Keratinocyte (primary cell): ENCODE data around the gene PRSS36. TPM values are rescaled to one million over a fixed set of nuclear protein-coding genes. Genes with fewer than 3 reads are reported as not detected.

ENCODE experiments used
- DNase-seq: peaks from one replicate; pipeline ENCODE4 v3.0.0-alpha.2; 2011; ENCODE audit warnings: low read depth, missing footprints, low spot score
- FAIRE-seq: peaks from 2 replicates; lab custom pipeline; 2011; peaks lifted over from hg19 to GRCh38; lab: Jason Lieb, UNC
- H2AFZ ChIP-seq: 2 replicates; pipeline ENCODE4 v1.6.0; 2012; ENCODE audit warnings: low read length, control low read depth, inconsistent platforms; ENCODE audit not compliant: control insufficient read depth
- H3K27ac ChIP-seq: 2 replicates; pipeline ENCODE4 v1.5.1; 2011; ENCODE audit warnings: low read length; ENCODE audit not compliant: control insufficient read depth, insufficient read depth
- H3K27me3 ChIP-seq: 3 replicates; pipeline ENCODE4 v1.6.0; 2011; ENCODE audit warnings: low read length; ENCODE audit not compliant: control insufficient read depth, insufficient read depth; ENCODE audit errors: extremely low read depth
- H3K36me3 ChIP-seq, 2 experiments: 2 replicates in 1 of 2; 3 replicates in 1 of 2; pipeline ENCODE4 v1.5.1; 2011; ENCODE audit warnings: low read length in 2 of 2, mild to moderate bottlenecking in 1 of 2; ENCODE audit not compliant: control insufficient read depth in 2 of 2, insufficient read depth in 2 of 2; ENCODE audit errors: extremely low read depth in 1 of 2
- H3K4me1 ChIP-seq: 3 replicates; pipeline ENCODE4 v1.5.1; 2011; ENCODE audit warnings: low read length; ENCODE audit not compliant: control insufficient read depth, insufficient read depth; ENCODE audit errors: extremely low read depth
- H3K4me2 ChIP-seq: 3 replicates; pipeline ENCODE4 v1.6.0; 2011; ENCODE audit warnings: low read depth, low read length; ENCODE audit not compliant: control insufficient read depth, insufficient read depth; ENCODE audit errors: extremely low read depth
- H3K4me3 ChIP-seq, 3 experiments: fragments of 200-600 bp in 1 of 3; sonication (generic) in 1 of 3; 2 replicates in 2 of 3; 3 replicates in 1 of 3; pipeline ENCODE4 v1.5.1; 2011 to 2016; ENCODE audit warnings: low read length in 3 of 3, mild to moderate bottlenecking in 3 of 3, control low read depth in 2 of 3, inconsistent platforms in 1 of 3, low read depth in 1 of 3, mixed read lengths in 1 of 3, mixed run types in 1 of 3, moderate library complexity in 1 of 3; ENCODE audit not compliant: control insufficient read depth in 2 of 3, insufficient read depth in 2 of 3; ENCODE audit errors: extremely low read depth in 1 of 3
- H3K79me2 ChIP-seq: 2 replicates; pipeline ENCODE4 v1.6.0; 2012; ENCODE audit warnings: low read length; ENCODE audit not compliant: control insufficient read depth, insufficient read depth
- H3K9ac ChIP-seq: 3 replicates; pipeline ENCODE4 v1.6.0; 2011; ENCODE audit warnings: low read length; ENCODE audit not compliant: control insufficient read depth, insufficient read depth; ENCODE audit errors: extremely low read depth
- H3K9me1 ChIP-seq: 3 replicates; pipeline ENCODE4 v1.6.0; 2011; ENCODE audit warnings: low read length; ENCODE audit not compliant: control insufficient read depth, insufficient read depth; ENCODE audit errors: extremely low read depth
- H3K9me3 ChIP-seq: 2 replicates; pipeline ENCODE4 v1.5.1; 2012; ENCODE audit warnings: low read depth, low read length; ENCODE audit not compliant: control insufficient read depth
- H4K20me1 ChIP-seq: 3 replicates; pipeline ENCODE4 v1.6.0; 2011; ENCODE audit warnings: low read length; ENCODE audit not compliant: control insufficient read depth, insufficient read depth; ENCODE audit errors: extremely low read depth
- EZH2 ChIP-seq: IDR thresholded peaks from one replicate; pipeline ENCODE4 v1.6.1; 2012; ENCODE audit warnings: inconsistent platforms, mild to moderate bottlenecking, low read length, moderate library complexity
- dilution Hi-C: fragments of 300-500 bp; cut with MboI; formaldehyde crosslinking; loops from one replicate; pipeline ENCODE4 v1.7.0; 2020; ENCODE audit warnings: low sequenced_read_pairs; ENCODE audit not compliant: extremely low pct_ligation_motif_present
- polyA plus RNA-seq, 5 experiments: library from polyadenylated mRNA; depleted of rRNA in 3 of 5; stranded (reverse) in 3 of 5; stranded (forward) in 1 of 5; unstranded in 1 of 5; fragments of >200 nt; gene quantifications; 1 replicate in 1 of 5; 2 replicates in 3 of 5; 3 replicates in 1 of 5; pipeline versions ENCODE4 v1.2.1 to v1.2.3, GENCODE V29; 2011 to 2012; ENCODE audit warnings: missing spikeins in 2 of 5, low read depth in 1 of 5, low replicate concordance in 1 of 5
- TF ChIP-seq, protein P1 (sequence below), 3 experiments: IDR thresholded peaks in 1 of 3; conservative IDR thresholded peaks in 1 of 3; optimal IDR thresholded peaks in 1 of 3; 2 replicates in 2 of 3; 3 replicates in 1 of 3; pipeline versions ENCODE3 to v1.5.1; 2011; ENCODE audit warnings: low read length in 3 of 3, mild to moderate bottlenecking in 3 of 3, moderate library complexity in 2 of 3, control low read depth in 1 of 3, inconsistent platforms in 1 of 3; ENCODE audit not compliant: insufficient read depth in 2 of 3; ENCODE audit errors: extremely low read depth in 1 of 3

Gene PRSS36
- polyA plus RNA-seq, 1 donor (not counting 4 experiments of a cell fraction or from before 2014, with no cell fraction given) = 0.43 TPM

DNA sequence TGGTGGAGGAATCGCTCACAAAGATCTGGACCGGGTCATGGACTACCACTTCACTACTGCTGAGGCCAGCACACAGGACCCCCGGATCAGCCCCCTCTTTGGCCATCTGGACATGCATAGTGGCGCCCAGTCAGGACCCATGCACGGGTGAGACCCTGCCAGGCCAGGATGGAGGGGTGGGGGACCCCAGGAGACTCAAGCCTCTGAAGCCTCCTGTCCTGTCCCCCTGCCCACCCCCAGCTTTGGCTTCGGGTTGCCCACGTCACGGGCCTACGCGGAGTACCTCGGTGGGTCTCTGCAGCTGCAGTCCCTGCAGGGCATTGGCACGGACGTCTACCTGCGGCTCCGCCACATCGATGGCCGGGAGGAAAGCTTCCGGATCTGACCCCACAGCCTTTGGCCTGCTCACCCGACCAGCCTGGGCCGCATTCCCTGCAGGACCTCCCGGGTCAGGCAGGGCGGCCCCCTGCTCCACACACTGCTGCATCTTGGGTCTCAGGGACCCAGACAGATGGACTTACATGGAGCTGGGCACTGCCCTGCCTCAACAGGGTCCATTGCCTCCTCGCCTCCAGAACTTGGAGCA is 37.9 kb downstream of the PRSS36 start:
- no peaks in the 10 kb centered on the region for H3K9me3 ChIP-seq
- H3K9me1 ChIP-seq = no peaks in the 10 kb centered on the region
- dilution Hi-C loops = no loop called here
- no peak overlapping the region for H3K4me3 ChIP-seq
- no peak overlapping the region for H2AFZ ChIP-seq
- peaks cover 18 to 24% of the 10 kb centered on the region in 2 experiments for H3K36me3 ChIP-seq
- H4K20me1 ChIP-seq = no peaks in the 10 kb centered on the region
- no peak overlapping the region for H3K27ac ChIP-seq
- no peak for DNase-seq
- no peaks in the 10 kb centered on the region for H3K27me3 ChIP-seq
- peaks cover 8% of the 10 kb centered on the region for H3K4me1 ChIP-seq
- no peak overlapping the region for H3K9ac ChIP-seq
- no peak overlapping the region for H3K4me2 ChIP-seq
- H3K79me2 ChIP-seq = peaks cover 21% of the 10 kb centered on the region
- TF ChIP-seq EZH2 = no peak
- TF ChIP-seq, protein P1, sequence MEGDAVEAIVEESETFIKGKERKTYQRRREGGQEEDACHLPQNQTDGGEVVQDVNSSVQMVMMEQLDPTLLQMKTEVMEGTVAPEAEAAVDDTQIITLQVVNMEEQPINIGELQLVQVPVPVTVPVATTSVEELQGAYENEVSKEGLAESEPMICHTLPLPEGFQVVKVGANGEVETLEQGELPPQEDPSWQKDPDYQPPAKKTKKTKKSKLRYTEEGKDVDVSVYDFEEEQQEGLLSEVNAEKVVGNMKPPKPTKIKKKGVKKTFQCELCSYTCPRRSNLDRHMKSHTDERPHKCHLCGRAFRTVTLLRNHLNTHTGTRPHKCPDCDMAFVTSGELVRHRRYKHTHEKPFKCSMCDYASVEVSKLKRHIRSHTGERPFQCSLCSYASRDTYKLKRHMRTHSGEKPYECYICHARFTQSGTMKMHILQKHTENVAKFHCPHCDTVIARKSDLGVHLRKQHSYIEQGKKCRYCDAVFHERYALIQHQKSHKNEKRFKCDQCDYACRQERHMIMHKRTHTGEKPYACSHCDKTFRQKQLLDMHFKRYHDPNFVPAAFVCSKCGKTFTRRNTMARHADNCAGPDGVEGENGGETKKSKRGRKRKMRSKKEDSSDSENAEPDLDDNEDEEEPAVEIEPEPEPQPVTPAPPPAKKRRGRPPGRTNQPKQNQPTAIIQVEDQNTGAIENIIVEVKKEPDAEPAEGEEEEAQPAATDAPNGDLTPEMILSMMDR (optimal IDR thresholded peaks at IDR 0.05 in 1 of 3, IDR thresholded peaks at IDR 0.05 in 1 of 3, conservative IDR thresholded peaks at IDR 0.05 in 1 of 3; ENCODE audit: extremely low read depth in 1 of 3, insufficient read depth in 2 of 3, low read length in 3 of 3) = no peak
- no peak for FAIRE-seq

DNA sequence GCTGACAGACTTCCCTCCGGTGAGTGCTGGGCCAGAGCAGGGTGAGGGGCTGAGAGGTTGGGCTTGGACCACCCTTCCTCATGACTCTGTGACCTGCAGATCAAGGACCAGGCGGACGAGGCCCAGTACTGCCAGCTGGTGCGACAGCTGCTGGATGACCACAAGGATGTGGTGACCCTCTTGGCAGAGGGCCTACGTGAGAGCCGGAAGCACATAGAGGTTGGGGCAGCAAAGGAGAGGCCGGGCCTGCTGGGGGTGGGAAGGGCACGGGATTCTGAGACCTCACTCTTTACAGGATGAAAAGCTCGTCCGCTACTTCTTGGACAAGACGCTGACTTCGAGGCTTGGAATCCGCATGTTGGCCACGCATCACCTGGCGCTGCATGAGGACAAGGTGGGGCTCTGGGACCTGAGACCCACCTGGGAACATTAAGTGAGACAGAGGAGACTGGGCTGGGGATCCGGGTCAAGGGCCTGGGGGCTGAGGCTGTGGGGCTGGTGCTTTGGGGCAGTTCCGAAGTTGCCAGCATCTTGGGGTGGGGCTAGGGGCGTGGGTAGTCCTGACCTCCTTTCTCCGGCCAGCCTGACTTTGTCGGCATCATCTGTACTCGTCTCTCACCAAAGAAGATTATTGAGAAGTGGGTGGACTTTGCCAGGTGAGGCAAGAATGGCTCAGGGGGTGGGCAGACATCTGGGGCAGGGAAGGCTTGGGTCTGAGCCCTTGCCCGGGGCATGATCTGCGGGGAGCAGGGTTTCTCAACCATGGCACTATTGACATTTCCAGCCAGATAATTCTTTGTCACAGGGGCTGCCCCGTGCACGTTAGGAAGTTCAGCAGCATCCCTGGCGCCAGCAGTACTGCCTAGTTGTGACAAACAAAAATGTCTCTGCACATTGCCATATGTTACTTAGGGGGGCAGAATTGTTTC is 39.5 kb downstream of the PRSS36 start:
- no peaks in the 10 kb centered on the region for H3K27me3 ChIP-seq
- peaks cover 18 to 24% of the 10 kb centered on the region in 2 experiments for H3K36me3 ChIP-seq
- no peak for DNase-seq
- H3K4me2 ChIP-seq = no peak overlapping the region
- no peak for TF ChIP-seq EZH2
- TF ChIP-seq, protein P1 (optimal IDR thresholded peaks at IDR 0.05 in 1 of 3, IDR thresholded peaks at IDR 0.05 in 1 of 3, conservative IDR thresholded peaks at IDR 0.05 in 1 of 3; ENCODE audit: extremely low read depth in 1 of 3, insufficient read depth in 2 of 3, low read length in 3 of 3) = no peak
- FAIRE-seq = no peak
- no peak overlapping the region for H3K4me3 ChIP-seq
- no peak overlapping the region for H3K27ac ChIP-seq
- no peaks in the 10 kb centered on the region for H3K9me1 ChIP-seq
- no peak overlapping the region for H2AFZ ChIP-seq
- dilution Hi-C loops = no loop called here
- H3K79me2 ChIP-seq = peaks cover 17% of the 10 kb centered on the region
- no peak overlapping the region for H3K9ac ChIP-seq
- no peaks in the 10 kb centered on the region for H3K9me3 ChIP-seq
- no peaks in the 10 kb centered on the region for H4K20me1 ChIP-seq
- H3K4me1 ChIP-seq = peaks cover 8% of the 10 kb centered on the region
